Left ventricle myocardium inferior (tissue), 1 donor: Measurements from ENCODE around the gene ASPHD2. TPM values are rescaled to one million over a fixed set of nuclear protein-coding genes. Genes with fewer than 3 reads are reported as not detected.

Experiments
- DNase-seq: peaks from one replicate; pipeline ENCODE4 v3.0.0-alpha.2; 2020
- H3K27ac ChIP-seq: fragments of 200-600 bp; replicated peaks from 2 replicates; pipeline ENCODE4 v1.8.0; 2021
- H3K27me3 ChIP-seq: fragments of 200-600 bp; 2 replicates; pipeline ENCODE4 v1.8.0; 2021; ENCODE audit warnings: low read depth
- H3K36me3 ChIP-seq: fragments of 200-600 bp; 2 replicates; pipeline ENCODE4 v1.8.0; 2021
- H3K4me1 ChIP-seq: fragments of 200-600 bp; 2 replicates; pipeline ENCODE4 v1.8.0; 2021
- H3K4me3 ChIP-seq: fragments of 200-600 bp; 2 replicates; pipeline ENCODE4 v1.8.0; 2021; ENCODE audit warnings: mild to moderate bottlenecking, moderate library complexity
- H3K9me3 ChIP-seq: fragments of 200-600 bp; replicated peaks from 2 replicates; pipeline ENCODE4 v1.8.0; 2021
- CTCF ChIP-seq: fragments of 200-600 bp; IDR thresholded peaks from 2 replicates; pipeline ENCODE4 v1.8.0; 2021; ENCODE audit warnings: antibody characterized with exemption, mild to moderate bottlenecking, borderline replicate concordance
- intact Hi-C: fragments of 100-400 bp; cut with micrococcal nuclease; formaldehyde crosslinking; loops from one replicate; pipeline ENCODE4 v1.11.0; 2022
- total RNA-seq: library from RNA; stranded (reverse); fragmentation: NEBNext Ultra II Directional; extraction: Animal tissue kit (Norgen Biotek cat#: 25700); gene quantifications from one replicate; pipeline ENCODE4 v1.2.1, GENCODE V29; 2021
- donor health status: DM: no; HTN: yes; CAD: no; lungs with severe emphysema.

Gene ASPHD2
- total RNA-seq, 1 donor from 2014 or later = 0.11 TPM

GRCh38 chr22:26417406-26417805 is 11.7 kb upstream of the ASPHD2 start:
- H3K4me1 ChIP-seq = no peaks in the 10 kb centered on the region
- no peak for DNase-seq
- TF ChIP-seq CTCF = no peak
- no peaks in the 10 kb centered on the region for H3K36me3 ChIP-seq
- intact Hi-C loops = no loop called here
- H3K4me3 ChIP-seq = no peak overlapping the region
- peaks cover 3% of the 10 kb centered on the region for H3K9me3 ChIP-seq
- peaks cover 90% of the 10 kb centered on the region for H3K27me3 ChIP-seq
- no peak overlapping the region for H3K27ac ChIP-seq

- Histone ChIP-seq H3K9me3 (peaks cover 15% of the 10 kb centered on the region), H3K27ac (no peak overlapping the region), H3K4me3 (no peak overlapping the region), H3K4me1 (no peaks in the 10 kb centered on the region), H3K36me3 (no peaks in the 10 kb centered on the region), H3K27me3 (peaks cover 87% of the 10 kb centered on the region)
- no peak for TF ChIP-seq CTCF
- no peak for DNase-seq
- intact Hi-C loops = no loop called here
These were observed 10.4 kb upstream of the ASPHD2 start for GRCh38 chr22:26418620-26419019.

- H3K4me1 ChIP-seq = peaks cover 12% of the 10 kb centered on the region
These were observed 2.1 kb upstream of the ASPHD2 start for GRCh38 chr22:26426924-26427323.

GRCh38 chr22:26429458-26430286 is 612 bp downstream of the ASPHD2 start:
- Histone ChIP-seq H3K27ac (no peak overlapping the region), H3K36me3 (no peaks in the 10 kb centered on the region), H3K9me3 (no peaks in the 10 kb centered on the region), H3K4me3 (peak overlapping the region; percentile 70), H3K4me1 (peaks cover 12% of the 10 kb centered on the region), H3K27me3 (peaks cover 64% of the 10 kb centered on the region)
- DNase-seq = no peak
- TF ChIP-seq CTCF = no peak
- intact Hi-C loops = no loop called here

More at GRCh38 chr22:26426924-26427323, 2.1 kb upstream of the ASPHD2 start:
- intact Hi-C loops = no loop called here
- no peak overlapping the region for H3K27ac ChIP-seq
- H3K27me3 ChIP-seq = peaks cover 60% of the 10 kb centered on the region
- peaks cover 16% of the 10 kb centered on the region for H3K9me3 ChIP-seq
- H3K4me3 ChIP-seq = no peak overlapping the region
- DNase-seq = no peak
- TF ChIP-seq CTCF = no peak
- no peaks in the 10 kb centered on the region for H3K36me3 ChIP-seq

GRCh38 chr22:26430600-26430999 is 1.5 kb downstream of the ASPHD2 start:
- H3K9me3 ChIP-seq = no peaks in the 10 kb centered on the region
- intact Hi-C loops = no loop called here
- no peak overlapping the region for H3K27ac ChIP-seq
- no peaks in the 10 kb centered on the region for H3K36me3 ChIP-seq
- DNase-seq = no peak
- H3K4me1 ChIP-seq = peaks cover 12% of the 10 kb centered on the region
- H3K4me3 ChIP-seq = no peak overlapping the region
- H3K27me3 ChIP-seq = peaks cover 64% of the 10 kb centered on the region
- no peak for TF ChIP-seq CTCF
